Stimulated activated CD8-positive, alpha-beta memory T cell treated with anti-CD3 and anti-CD28 coated beads, Interleukin-15, amount 100 ng/mL, for 24 hours (primary cell): ENCODE data around the gene ADAM11.

Source experiments
- DNase-seq: peaks from one replicate; pipeline ENCODE4 v3.0.0-alpha.2; 2020; ENCODE audit warnings: low read depth

Gene ADAM11

DNA sequence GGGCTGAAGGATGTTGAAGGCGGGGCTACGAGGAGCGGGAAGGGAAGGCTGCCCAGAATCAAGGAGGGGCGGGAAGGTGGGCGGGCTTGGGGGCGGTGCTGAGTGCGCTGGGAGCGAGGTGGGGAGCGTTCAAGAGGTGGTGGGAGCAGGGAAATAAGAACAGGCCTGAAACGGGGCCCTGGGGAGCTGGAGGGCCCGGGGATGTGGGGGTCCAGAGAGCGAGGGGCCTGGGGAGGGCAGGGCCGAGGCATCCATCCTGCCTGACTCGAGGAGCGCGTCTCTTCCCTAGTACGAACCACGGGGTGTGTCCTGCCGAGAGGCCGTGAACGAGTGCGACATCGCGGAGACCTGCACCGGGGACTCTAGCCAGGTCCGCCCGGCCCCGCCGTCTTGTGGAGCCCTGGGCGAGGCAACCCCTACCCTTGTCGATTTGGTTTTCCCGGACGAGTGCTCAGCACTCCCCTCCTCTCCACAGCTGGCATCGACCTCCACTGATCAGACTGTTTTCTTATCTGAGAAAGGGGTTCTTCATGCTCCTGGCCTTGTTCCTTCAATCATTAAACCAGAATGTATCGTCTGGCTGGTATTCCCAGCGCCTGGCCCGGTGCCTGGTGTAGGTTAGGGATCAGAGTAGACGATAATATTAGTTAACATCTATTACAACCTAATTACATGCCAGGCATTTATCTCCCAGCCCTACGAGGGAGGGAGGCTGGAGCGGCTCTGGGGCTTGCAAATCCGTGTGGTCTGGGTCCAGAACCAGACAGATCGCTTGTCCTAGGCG lies 17.2 kb downstream of the ADAM11 start:
- no peak for DNase-seq

DNA sequence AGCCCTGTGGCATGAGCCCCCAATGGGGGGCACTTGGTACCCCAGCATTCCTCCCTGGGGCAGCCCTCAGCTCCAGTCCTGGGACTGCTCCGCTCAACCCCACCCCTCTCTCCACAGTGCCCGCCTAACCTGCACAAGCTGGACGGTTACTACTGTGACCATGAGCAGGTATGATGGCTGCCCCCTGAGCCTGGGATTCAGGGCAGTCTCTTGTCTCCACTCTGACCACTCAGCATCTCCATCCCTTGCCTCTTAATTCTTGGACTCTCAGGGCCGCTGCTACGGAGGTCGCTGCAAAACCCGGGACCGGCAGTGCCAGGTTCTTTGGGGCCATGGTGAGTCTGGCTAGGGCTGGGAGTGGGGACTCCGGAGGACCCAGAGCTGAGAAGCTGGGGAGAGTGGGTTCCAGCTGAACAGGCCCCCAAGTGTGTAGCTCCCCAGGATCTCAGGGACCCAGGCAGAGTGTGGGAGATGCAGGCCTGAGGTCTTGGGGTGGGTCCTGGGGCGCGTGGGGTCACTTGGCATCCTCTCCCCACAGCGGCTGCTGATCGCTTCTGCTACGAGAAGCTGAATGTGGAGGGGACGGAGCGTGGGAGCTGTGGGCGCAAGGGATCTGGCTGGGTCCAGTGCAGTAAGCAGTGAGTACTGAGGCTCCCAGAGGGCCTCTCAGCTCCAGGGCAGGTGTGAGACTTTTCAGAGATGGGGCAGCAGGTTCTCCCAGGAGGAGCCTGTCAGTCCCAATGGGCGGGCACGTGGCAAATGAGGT lies 18.0 kb downstream of the ADAM11 start:
- DNase-seq: no peak

DNA sequence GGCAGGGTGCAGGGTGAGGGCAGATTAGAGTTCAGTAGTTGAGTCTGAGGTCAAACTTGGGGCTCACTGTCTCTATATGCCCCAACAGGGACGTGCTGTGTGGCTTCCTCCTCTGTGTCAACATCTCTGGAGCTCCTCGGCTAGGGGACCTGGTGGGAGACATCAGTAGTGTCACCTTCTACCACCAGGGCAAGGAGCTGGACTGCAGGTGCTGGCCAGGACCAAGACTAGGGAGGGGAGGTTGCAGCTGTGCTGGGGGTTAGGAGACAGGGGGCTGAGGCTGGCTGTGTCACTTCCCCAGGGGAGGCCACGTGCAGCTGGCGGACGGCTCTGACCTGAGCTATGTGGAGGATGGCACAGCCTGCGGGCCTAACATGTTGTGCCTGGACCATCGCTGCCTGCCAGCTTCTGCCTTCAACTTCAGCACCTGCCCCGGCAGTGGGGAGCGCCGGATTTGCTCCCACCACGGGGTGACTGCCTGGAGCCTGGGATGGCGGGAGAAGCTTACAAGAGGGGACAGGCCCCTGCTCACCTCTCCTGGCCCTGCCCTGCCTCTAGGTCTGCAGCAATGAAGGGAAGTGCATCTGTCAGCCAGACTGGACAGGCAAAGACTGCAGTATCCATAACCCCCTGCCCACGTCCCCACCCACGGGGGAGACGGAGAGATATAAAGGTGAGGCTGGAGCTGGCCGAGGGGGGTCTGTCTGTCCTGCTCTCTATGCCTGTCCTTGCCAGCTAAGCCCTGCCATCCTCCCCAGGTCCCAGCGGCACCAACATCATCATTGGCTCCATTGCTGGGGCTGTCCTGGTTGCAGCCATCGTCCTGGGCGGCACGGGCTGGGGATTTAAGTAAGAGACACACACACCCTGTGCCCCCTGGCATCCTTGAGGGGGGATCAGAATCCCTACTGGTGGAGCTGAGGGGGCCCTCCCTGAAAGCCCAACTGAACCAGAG lies 18.9 kb downstream of the ADAM11 start:
- DNase-seq: no peak

DNA sequence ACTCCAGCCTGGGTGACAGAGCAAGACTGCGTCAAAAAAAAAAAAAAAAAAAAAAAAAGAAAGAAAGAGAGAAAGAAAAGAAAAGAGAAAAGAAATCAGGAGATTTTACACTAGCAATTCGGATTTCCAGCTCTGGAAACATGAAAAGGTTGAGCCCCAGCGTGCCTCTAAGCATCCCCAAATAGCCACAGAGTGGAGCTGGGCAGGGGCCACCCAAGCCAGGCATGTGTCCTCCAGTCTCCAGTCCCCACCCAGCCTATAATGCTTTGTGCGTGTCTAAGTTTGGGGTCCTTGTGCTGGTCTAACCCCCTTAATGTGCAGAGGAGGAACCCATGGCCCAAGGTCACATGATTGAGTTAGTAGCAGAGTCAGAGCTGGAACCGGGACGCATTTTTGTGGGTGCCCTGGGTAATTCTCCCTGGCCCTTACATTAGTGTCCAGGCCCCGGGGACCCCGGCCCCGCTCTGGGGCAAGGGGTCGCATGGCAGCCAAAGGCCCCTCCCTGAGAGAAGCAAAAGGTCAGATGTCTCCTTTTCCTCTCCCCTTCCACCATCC lies 19.9 kb downstream of the ADAM11 start:
- DNase-seq: no peak

DNA sequence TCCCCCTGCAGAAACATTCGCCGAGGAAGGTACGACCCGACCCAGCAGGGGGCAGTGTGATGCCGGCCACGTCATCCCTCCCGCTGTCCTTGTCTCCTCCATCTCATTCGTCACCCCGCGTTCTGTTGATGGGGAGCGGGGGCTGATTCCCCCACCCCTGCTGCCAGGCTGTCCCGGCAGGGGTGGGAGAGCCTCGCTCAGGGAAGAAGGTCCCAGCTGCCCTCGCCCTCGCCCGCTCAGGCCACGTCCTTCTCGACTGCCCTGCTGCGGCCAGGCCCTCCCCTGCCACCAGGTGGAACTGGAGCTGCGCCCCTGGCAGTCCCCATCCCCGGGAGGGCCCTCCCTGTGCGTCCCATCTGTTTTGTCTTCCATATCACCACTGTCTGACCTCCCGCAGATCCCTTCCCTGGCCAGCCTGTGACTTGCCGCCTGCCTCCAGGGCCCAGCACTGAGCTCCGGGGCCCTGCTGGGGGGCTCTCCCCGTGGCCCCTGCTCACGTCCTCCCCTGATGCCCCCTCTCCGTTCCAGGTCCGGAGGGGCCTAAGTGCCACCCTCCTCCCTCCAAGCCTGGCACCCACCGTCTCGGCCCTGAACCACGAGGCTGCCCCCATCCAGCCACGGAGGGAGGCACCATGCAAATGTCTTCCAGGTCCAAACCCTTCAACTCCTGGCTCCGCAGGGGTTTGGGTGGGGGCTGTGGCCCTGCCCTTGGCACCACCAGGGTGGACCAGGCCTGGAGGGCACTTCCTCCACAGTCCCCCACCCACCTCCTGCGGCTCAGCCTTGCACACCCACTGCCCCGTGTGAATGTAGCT lies 20.6 kb downstream of the ADAM11 start:
- peak; percentile 69 for DNase-seq

DNA sequence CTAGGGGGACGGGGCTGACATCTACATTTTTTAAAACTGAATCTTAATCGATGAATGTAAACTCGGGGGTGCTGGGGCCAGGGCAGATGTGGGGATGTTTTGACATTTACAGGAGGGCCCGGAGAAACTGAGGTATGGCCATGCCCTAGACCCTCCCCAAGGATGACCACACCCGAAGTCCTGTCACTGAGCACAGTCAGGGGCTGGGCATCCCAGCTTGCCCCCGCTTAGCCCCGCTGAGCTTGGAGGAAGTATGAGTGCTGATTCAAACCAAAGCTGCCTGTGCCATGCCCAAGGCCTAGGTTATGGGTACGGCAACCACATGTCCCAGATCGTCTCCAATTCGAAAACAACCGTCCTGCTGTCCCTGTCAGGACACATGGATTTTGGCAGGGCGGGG lies 21.4 kb downstream of the ADAM11 start:
- no peak for DNase-seq

DNA sequence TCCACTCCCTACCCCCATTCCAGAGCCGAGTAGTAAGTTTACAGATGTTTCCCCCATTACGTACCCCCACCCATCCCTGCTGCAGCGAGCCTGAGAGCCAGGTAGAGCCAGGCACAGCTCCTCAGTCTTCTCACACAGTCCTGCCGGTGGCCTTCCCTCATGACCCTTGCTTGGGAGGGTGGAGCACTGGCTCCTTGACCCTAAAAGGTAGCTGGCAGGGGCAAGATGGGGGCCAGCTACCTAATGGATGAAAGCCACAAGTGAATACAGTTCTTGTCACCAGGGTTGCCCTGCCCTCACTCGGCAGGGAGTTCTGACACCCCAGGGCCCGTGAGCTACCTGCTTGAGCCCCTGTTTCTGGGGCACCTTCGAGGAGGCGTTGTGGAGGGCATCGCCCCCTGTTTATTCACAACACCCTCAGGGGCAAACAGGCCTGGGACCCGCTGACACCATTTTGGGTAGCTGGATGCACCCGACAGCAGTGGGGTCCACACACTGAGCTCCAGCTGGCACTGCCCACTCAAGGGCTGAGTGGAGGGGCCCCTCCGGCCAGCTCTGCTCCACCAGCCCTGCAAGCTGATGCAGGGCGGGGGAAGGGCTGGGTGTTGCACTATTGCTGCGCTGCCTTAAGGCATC lies 22.2 kb downstream of the ADAM11 start:
- DNase-seq: no peak

DNA sequence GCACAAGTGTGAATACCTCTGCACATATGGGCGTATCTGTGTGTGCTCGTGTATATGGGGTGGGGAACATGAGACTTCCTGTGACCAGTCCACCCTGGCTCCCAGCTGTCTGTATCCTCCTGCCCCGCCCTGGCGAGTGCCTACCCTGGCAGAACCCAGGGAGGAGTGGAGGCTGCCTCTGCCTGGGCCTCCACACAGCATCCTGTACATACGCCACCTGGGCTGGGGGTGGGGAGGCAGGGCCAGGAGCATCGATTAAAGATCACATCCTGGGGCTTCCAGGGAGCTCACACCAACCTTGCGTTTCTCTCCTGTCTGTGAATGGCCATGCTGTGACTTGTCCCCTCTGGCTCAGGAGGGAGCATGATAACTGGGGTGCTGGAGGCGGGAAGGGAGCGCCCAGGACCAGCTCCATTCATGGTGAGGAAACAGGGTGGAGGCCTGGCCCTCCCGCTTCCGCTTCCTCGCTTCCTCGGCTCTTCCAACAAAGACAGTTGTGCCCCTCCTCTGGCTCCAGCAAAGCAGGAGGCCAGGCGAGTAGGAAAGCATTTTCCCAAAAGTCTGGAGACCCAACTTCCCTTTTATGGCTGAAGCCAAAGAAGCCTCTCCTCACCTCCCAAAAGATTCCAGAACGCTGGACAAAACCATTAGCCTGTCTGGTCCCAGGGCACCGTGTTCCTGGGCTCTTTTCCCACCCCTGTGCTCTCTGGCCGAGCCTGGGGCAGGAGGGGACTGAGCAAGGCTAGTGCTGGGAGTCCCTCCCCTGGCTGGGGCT lies 22.9 kb downstream of the ADAM11 start:
- DNase-seq: no peak

DNA sequence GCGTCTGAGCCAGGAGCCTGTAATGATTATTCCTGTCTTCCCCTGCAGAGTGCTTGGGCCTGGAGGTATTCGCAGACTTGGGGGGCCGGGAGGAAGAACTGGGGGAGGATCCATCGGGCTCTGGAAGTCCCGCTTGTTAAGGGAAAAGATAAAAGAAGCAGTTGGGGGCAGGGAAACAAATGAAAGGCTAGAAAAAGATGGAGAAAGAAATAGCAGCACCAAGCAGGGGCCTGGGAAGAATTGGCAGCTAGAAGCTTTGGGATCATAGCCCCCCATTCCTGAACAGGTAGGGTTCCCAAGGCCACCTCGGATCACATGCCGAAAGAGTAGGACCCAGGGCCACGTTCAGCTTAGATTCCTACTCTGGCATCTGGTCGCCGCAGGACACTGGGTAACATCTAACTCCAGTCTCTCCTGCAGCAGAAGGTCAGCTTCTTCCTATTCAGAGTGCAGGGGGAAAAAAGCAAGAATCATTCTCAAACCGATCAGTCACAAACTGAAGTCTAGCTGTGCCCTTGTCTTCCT lies 23.6 kb downstream of the ADAM11 start:
- no peak for DNase-seq

DNA sequence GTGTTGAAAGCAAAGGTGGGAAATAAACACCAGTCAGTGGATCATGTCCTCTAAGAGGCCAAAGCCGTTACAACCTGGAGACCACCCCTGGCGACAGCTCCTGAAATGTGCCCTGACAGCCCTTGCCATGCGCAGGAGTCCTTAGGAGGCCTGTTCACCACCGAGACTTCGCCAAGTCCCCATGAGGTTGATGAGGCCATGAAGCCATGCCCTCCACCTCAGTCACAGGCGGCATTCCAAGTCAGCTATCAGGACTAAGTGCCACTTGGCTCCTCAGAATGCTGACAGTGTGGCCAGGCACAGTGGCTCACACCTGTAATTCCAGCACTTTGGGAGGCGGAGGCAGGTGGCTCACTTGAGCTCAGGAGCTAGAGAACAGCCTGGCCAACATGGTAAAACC lies 27.1 kb downstream of the ADAM11 start:
- DNase-seq: no peak

DNA sequence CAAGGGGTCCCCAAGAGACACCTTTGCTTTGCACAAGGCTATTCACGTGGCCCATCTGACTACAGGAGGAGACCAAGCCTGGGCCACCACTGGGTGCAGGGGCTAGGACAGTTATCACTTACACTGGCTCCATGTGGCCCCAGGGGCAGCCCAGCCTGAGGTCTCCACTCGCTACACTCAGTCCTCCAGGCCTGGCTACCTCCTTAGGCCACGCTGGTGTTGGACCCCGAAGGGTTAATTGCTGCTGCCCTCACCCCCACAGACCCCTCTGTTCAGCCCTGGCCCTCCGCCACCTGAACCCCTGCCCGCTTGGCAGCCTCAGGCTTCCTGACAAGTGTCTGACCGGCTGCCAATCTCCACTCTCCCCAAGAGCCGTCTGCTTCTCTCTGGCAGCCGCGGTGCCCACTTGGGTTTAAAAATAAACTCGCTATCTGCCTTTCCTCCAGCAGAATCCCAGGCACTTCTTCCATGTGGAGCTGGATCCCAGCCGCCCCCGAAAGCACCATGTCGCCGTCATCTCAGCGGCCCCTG lies 27.8 kb downstream of the ADAM11 start:
- DNase-seq: no peak

DNA sequence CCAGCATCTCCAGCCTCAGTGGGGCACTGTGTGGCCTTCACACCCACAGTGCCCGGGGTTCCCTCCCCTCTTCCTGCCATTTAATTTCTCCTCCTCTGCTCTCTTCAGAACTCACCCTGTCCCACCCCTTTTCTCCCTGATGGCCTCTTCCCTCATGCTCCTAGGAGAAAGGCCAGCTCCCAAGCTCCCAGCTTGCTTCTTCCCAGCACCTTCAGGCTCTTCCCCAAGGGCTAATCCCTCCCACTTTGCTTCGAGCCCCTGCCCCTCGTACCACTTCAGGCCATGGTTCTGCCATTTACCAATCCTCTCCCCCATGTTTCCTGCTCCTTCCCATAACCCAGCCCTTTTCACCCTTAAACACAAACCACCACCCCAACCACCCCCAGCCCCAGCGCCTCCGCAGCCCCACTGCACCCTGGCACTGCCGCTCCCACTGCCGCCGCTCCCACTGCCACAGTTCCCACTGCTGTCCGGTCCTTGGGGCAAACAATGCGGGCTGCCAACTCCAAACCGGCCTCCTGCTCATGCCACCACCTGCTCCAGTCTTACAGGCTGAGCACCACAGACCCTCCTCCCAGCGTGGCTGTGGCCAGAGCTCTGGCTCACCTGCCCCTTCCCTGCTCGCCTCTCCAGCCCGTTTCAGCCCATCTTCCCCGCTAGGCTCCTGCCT lies 28.6 kb downstream of the ADAM11 start:
- no peak for DNase-seq

DNA sequence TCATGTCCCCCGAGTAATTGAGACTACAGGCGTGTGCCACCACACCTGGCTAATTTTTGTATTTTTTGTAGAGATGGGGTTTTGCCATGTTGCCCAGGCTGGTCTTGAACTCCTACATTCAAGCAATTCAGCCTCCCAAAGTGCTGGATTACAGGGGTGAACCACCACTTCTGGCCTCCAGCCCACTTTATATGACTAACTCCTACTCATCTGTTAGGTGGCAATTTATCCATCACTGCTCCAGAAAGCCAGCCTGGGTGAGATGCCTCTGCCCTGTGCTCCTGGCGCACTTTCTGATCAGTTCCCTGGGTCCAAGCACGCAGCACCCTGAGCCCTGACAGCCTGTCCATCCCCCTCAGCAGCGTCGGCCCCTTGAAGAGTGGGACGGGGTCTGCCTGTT lies 29.4 kb downstream of the ADAM11 start:
- DNase-seq: no peak

DNA sequence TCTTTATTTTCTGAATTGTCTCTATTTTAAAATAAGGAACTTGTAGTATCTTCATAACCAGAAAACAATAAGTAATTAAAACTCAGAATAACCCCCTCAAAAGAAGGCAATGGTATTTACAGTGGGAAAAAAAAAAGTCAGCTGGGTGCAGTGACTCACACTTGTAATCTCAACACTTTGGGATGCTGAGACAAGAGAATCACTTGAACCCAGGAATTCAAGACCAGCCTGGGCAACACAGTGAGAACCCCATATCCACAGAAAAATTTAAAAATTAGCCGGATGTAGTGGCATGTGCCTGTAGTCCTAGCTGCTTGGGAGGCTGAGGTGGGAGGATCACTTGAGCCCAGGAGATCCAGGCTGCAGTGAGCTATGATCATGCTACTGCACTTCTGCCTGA lies 33.5 kb downstream of the ADAM11 start:
- DNase-seq: no peak

DNA sequence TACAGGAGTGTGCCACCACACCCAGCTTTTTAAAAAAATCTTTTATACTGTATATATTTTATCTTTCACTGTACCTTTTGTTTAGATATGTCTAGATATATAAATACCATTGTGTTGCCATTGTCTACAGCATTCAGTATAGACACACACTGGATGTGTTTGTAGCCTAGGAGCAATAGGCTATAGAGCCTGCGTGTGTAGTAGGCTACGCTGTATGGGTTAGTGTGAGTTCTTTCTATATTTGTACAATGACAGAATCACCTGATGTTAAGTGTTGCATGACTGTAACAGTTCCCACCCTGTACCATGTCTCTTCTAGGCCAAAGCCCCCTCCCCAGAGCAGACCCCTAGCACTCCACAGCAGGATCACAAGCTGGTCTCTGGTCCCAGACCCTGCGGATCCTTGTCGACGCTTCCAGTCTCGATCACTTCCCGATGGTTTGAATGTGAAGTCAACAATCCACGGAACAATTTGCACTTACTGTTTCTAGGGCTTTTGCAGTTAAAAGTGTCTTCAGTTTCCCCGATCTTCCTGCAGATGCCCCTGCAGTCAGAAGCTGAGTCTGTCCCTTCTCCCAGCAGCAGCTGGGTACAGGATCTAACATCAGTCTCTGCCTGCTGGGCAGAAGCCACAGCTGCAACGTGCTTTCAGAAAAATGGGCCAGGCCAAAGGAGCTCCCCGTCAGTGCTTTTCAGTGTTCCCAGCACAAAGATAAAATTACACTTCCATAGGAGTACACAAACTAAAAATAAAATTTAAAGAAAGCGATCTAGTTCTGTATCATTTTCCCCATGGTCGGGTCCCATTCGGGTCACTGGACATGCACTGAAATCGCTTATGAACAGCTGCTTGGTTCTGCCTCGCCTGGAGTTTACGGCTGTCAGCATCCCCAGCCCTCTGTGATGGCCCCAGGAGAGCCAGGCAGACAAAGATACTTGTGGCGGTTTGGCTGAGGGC lies 35.4 kb downstream of the ADAM11 start:
- no peak for DNase-seq

DNA sequence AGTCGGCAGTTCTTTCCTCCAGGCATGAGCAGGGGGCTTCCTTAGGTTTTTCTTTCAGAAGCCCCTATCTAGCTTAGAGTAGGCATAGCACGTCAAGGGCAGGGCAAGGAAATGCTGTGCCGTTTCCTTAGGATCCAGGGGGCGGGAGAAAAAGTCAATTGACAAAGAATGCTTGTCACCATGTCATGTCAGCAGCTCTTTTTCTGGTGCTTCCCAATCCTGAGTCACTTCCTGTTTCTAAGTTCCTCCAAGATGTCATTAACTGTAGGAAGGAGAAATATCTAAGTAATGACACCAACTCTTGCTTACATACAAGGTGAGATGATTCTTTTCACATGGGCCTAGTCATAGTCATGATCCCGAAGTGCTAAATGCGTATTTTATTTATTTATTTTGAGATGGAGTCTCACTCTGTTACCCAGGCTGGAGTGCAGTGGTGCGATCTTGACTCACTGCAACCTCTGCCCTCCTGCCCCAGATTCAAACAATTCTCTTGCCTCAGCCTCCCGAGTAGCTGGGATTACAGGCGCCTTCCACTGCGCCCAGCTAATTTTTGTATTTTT lies 36.1 kb downstream of the ADAM11 start:
- no peak for DNase-seq

DNA sequence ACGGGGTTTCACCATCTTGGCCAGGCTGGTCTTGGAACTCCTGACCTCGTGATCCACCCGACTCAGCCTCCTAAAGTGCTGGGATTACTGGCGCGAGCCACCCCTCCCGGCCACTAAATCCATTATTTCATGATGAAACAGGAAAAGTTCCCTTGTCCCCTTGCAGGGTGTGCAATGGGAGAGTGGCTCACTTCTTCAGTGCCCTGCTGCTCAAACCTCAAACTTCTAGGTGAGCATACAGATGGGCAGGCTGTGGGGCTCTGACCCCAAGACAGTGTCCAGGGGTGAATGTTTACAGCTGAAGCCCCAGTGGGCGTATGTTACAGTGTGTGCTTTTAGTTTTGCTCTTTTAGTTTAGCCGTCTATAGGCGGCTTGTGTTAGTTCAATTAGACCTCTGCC lies 36.6 kb downstream of the ADAM11 start:
- DNase-seq: no peak
